SK-N-SH (cell line): Measurements from ENCODE around the gene RANBP2.

Source experiments
- ELF1 ChIP-seq: IDR thresholded peaks from 2 replicates; pipeline ENCODE4 v1.4.0; 2012
- POLR2AphosphoS5 ChIP-seq: IDR thresholded peaks from 2 replicates; pipeline ENCODE4 v1.6.1; 2012; ENCODE audit warnings: low read depth, low read length
- TF ChIP-seq, protein P1 (sequence below): fragments of 200-600 bp; sonication (generic); IDR thresholded peaks from 2 replicates; pipeline ENCODE4 v1.6.1; 2017; ENCODE audit warnings: antibody characterized with exemption, mild to moderate bottlenecking, moderate library complexity

DNA sequence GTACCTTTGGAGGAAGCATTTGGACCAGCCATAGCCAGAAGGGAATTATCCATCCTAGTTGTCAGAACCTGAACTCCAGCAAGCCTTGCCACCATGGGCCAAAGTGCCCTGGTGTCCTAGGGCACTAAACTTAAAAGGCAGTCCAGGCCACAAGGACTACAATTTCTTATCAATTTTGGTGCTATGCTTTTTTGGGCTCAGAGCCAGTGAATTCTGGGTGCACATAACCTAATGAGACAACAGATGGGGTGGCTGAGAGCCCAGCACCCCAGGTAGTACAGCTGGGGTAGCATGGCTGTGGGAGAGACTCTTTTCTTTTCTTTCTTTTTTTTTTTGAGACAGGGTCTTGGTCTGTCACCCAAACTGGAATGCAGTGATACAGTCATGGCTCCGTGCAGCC is 14.4 kb upstream of the RANBP2 start:
- TF ChIP-seq POLR2AphosphoS5 = no peak
- TF ChIP-seq, protein P1, sequence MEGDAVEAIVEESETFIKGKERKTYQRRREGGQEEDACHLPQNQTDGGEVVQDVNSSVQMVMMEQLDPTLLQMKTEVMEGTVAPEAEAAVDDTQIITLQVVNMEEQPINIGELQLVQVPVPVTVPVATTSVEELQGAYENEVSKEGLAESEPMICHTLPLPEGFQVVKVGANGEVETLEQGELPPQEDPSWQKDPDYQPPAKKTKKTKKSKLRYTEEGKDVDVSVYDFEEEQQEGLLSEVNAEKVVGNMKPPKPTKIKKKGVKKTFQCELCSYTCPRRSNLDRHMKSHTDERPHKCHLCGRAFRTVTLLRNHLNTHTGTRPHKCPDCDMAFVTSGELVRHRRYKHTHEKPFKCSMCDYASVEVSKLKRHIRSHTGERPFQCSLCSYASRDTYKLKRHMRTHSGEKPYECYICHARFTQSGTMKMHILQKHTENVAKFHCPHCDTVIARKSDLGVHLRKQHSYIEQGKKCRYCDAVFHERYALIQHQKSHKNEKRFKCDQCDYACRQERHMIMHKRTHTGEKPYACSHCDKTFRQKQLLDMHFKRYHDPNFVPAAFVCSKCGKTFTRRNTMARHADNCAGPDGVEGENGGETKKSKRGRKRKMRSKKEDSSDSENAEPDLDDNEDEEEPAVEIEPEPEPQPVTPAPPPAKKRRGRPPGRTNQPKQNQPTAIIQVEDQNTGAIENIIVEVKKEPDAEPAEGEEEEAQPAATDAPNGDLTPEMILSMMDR = no peak
- TF ChIP-seq ELF1 = no peak
